ENCODE measurements around the gene ZC3H13.
A peak's percentile ranks its signal among the peaks of the same experiment; 100 is the strongest.

The ZC3H13 gene, protein sequence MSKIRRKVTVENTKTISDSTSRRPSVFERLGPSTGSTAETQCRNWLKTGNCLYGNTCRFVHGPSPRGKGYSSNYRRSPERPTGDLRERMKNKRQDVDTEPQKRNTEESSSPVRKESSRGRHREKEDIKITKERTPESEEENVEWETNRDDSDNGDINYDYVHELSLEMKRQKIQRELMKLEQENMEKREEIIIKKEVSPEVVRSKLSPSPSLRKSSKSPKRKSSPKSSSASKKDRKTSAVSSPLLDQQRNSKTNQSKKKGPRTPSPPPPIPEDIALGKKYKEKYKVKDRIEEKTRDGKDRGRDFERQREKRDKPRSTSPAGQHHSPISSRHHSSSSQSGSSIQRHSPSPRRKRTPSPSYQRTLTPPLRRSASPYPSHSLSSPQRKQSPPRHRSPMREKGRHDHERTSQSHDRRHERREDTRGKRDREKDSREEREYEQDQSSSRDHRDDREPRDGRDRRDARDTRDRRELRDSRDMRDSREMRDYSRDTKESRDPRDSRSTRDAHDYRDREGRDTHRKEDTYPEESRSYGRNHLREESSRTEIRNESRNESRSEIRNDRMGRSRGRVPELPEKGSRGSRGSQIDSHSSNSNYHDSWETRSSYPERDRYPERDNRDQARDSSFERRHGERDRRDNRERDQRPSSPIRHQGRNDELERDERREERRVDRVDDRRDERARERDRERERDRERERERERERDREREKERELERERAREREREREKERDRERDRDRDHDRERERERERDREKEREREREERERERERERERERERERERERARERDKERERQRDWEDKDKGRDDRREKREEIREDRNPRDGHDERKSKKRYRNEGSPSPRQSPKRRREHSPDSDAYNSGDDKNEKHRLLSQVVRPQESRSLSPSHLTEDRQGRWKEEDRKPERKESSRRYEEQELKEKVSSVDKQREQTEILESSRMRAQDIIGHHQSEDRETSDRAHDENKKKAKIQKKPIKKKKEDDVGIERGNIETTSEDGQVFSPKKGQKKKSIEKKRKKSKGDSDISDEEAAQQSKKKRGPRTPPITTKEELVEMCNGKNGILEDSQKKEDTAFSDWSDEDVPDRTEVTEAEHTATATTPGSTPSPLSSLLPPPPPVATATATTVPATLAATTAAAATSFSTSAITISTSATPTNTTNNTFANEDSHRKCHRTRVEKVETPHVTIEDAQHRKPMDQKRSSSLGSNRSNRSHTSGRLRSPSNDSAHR (N-terminal part only)

GRCh38 chr13:46052319-46053161, at the start of gene ZC3H13:
Gene ZC3H13 (minus strand): TSS chr13:46052746. CDS start chr13:46045507, 7,239 bp downstream.
- peak; percentile 75 to 78 for DNase-seq (ENCODE audit: low read depth in 2 of 2)

DNA sequence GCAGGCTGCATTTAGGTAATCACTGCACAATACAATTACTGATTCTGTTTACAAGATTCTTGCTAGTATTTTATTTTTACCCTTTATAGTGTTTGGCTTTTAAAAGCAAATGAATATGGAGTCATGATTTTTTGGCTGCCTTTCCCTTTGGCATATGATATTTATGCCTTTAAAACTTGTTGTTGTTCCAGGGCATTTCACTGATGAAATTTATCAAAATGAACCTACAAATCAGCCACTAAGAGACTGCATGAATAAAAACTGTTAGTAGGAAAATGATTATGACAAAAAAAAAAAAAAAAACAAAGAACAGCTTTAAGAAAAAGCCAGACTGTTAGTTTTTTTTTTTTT, 49.7 kb upstream of the ZC3H13 start:
- DNase-seq (ENCODE audit: low read depth in 2 of 2): no peak

- DNase-seq (ENCODE audit: low read depth in 2 of 2): no peak
Measured at GRCh38 chr13:46101484-46102254, 49.1 kb upstream of the ZC3H13 start.

DNA sequence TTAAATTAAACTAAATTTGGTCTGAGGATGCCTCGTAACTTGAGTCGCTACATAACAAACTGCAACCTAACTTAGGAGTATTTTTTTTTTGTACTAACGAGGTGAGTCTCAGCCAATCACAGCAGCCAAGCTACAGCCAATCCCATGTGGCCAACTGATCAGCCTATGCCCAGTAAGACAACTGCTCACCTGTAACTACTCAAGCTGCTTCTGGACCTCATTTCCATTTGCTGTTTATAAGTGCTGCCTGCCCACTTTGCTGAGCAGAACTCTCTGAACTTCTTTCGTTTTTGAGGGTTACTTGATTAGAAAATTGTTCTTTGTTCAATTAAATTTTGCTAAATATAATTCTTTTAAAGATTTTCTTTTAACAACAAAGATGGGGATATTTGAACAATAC, 48.5 kb upstream of the ZC3H13 start:
- no peak for DNase-seq (ENCODE audit: low read depth in 2 of 2)

GRCh38 chr13:46100191-46100815, 47.8 kb upstream of the ZC3H13 start:
- DNase-seq (ENCODE audit: low read depth in 2 of 2): no peak

- DNase-seq (ENCODE audit: low read depth in 2 of 2): no peak
Measured at GRCh38 chr13:46097663-46098062, 45.1 kb upstream of the ZC3H13 start.

DNA sequence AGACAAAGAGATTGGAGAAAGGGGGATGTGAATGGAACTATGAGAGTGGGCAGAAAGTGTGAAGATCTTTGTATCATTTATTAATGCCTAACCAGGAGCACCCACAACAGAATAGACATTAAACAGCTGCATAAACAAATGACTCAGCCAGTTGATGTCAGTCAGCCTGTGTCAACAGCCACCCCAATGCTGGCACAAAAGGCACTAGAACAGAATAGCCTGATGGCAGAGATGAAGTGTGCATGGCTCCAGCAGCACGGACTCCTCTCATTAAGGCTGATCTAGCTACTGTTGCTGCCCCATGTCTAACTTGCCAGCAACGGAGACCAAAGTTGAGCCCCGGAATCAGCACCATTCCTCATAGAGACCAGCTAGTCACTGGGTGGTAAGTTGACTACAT, 44.5 kb upstream of the ZC3H13 start:
- no peak for DNase-seq (ENCODE audit: low read depth in 2 of 2)

- DNase-seq (ENCODE audit: low read depth in 2 of 2): no peak
Measured at GRCh38 chr13:46094478-46094877, 41.9 kb upstream of the ZC3H13 start.

DNA sequence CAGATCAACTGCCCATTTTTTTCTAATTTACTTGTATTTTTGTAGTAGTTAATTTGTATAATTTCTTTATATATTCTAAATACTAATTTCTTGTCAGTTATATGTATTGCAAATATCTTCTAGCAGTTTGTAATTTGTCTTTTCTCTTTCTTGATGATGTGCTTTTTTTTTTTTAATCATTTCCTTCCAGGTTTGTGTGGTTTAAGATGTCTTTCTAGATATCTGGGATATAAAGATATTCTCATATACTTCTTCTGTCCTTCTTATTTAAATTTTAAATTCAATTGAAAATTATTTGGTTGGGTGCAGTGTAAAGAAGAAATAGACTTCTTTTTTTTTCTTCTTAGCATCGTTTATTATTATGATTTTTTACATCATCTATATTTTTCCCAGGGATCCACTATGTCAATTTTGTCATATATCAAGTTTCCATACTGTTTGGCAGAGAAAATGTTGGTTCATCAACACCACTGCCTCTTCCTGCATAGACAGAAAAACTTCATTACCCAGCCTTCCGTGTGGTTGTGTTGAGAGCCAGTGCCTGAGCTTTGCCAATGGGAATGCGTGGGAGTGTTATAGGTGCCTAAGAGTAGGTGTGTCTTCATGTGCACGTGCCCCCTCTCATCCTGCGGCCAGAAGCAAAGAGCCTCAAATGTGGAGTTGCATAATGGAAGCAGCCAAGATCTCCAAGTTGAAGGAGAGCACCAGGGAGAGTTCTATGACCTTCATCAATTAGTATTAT, 36.4 kb upstream of the ZC3H13 start:
- DNase-seq (ENCODE audit: low read depth in 2 of 2): no peak

DNA sequence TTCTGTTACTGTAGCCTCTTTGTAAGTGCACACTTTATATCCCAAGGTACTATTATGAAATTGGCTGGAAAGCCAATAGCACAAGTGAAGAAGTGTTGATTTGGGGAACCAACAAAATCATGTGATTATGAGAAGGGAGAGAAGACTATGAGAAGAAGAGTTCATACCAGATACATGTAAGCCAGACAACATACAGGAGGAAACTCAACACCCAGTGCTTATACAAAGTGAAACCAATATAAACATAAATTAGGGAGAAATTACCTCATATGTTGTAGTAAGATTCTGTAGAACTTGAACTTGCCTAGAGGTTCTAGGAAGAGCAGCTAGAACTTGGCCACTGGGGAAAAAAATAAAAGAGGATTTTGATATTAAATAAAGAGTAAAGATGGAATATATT, 34.9 kb upstream of the ZC3H13 start:
- no peak for DNase-seq (ENCODE audit: low read depth in 2 of 2)

DNA sequence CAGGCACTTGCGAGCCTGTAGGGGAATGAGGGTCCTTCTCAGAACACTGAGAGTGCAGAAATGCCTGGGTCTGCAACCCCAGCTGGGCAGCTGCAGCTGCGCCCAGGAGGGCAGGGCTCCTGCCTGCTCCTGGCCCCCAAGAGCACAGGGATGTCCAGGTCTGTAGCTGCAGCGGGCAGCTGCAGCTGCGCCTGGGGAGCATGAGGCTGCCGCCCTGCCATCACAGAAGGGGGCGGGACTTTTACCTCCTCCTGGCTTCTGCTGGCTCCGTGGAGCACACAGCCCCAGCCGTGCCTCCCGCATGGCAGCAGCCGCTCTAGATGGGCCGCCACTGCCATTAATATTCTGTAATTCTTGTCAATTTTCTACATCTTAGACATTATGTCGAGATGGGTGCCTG, 34.4 kb upstream of the ZC3H13 start:
- no peak for DNase-seq (ENCODE audit: low read depth in 2 of 2)

DNA sequence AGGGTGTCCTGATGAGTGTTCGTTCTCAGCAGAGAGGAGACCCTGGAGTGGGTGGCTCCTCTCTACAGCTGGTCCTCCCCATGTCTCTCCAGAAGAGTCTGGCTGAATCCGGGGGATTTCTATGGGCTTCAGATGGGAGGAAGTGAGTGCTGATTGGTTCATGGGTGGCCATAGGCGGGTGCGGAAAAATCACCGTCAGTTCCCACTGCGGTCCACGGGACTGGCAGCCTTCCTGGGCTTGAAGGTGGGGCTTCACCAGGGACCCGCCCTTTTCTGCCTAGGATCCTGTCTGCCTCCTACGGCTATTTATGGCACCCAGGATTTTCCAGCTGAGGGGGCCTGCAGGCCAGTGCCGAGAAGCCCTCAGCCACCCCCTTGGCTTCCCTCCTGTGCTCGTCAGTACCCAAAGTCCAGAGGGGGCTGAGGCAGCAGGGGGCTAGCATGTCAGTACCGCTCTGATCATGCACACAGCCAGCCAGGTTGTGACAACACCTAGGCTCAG, 33.9 kb upstream of the ZC3H13 start:
- no peak for DNase-seq (ENCODE audit: low read depth in 2 of 2)

DNA sequence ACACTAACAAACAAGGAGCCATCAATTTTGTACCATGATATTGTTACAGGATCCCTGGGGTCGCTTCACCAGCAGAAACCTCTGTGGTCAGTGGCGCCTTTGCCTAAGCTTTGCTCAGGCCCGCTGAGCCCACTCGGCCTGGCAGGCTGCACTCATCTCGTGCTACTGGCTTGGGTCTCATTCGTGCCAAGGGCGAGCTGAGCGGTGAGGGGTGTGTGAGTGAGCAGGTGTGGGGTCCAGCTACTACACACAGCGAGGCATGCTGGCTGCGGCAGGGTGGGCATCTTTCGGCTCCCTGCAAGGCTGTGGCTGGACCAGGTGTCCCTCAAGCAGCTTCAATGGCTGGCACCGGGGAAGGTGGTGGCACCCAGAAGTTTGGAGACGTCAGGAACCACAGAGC, 33.2 kb upstream of the ZC3H13 start:
- no peak for DNase-seq (ENCODE audit: low read depth in 2 of 2)

- DNase-seq (ENCODE audit: low read depth in 2 of 2): no peak
Measured at GRCh38 chr13:46082324-46082723, 29.8 kb upstream of the ZC3H13 start.

DNA sequence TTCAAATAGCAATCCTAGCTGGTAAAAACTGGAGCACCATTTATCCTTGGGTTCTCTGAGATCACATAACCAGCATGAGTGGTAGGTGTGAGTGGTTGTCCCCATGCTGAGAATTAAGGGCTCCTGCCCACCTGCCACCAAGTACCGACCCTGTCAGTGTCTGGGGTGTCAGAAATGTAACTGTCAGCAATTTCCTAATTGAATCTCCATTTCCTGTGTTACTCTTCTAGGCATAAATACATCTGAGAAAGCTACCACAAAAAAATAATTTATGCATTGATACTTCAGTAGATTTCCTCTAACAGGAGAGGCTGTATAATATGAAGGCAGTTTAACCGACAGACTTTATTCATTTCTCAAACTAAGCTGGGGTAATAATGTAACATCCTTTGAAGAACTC, 27.2 kb upstream of the ZC3H13 start:
- no peak for DNase-seq (ENCODE audit: low read depth in 2 of 2)

GRCh38 chr13:46077265-46077664, 24.7 kb upstream of the ZC3H13 start:
- DNase-seq (ENCODE audit: low read depth in 2 of 2): no peak

- DNase-seq (ENCODE audit: low read depth in 2 of 2): no peak
Measured at GRCh38 chr13:46076827-46077226, 24.3 kb upstream of the ZC3H13 start.

GRCh38 chr13:46075811-46076210, 23.3 kb upstream of the ZC3H13 start:
- no peak for DNase-seq (ENCODE audit: low read depth in 2 of 2)

GRCh38 chr13:46071590-46072249, 19.2 kb upstream of the ZC3H13 start:
- no peak for DNase-seq (ENCODE audit: low read depth in 2 of 2)
